ENCODE measurements around the gene KMT2E.

DNA sequence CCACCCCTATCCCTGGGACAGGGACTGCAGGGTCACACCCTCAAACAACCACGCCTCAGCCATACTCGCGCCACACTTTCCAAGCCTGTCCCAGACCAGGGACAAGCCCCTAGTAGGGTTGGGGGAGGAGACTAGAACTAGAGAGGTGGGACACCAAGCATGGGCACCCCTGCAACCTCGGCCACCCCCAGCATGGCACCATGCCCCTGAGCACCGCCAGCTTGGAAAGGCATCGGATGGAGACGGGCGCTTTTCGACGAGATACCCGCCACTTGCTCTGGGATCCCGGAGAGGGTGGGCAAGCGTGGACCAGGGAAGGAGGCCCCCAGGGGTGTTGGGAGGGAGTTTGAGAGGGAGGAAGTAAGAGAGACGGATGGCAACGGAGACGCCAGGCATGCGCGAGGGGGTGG lies 13.1 kb upstream of the KMT2E start:
- TF ChIP-seq EZH2 (IDR thresholded peaks at IDR 0.05), result no peak
- TF ChIP-seq POLR2AphosphoS5 (IDR thresholded peaks at IDR 0.05; ENCODE audit: borderline replicate concordance, low read depth, low read length), result no peak
- TF ChIP-seq FOXP2 (optimal IDR thresholded peaks at IDR 0.05; ENCODE audit: control extremely low read depth, extremely low read length, insufficient read depth), result no peak

All from SK-N-MC (cell line).